Calu3 (cell line): ENCODE results near the gene MGAT5. TPM values are rescaled to one million over a fixed set of nuclear protein-coding genes. Genes with fewer than 3 reads are reported as not detected.
A peak's percentile ranks its signal among the peaks of the same experiment; 100 is the strongest.

Source experiments
- BruUV-seq: library from RNA; stranded (reverse); fragments of 400-500 nt; replicated peaks from 2 replicates; lab custom pipeline; 2021; lab: Mats Ljungman, UMichigan
- CTCF ChIA-PET: fragments of 300-600 bp; sonication (Branson Sonifier 250); formaldehyde crosslinking; loops from one replicate; lab custom pipeline; 2022; ENCODE audit warnings: antibody characterized with exemption; lab: Charles Lee
- DNase-seq: peaks from one replicate; pipeline ENCODE4 v3.0.0; 2022
- H3K27ac Mint-ChIP-seq: one replicate; pipeline ENCODE4 v1.8.0; 2022; ENCODE audit warnings: mixed read lengths; ENCODE audit not compliant: unreplicated experiment
- H3K27me3 Mint-ChIP-seq: one replicate; pipeline ENCODE4 v1.8.0; 2022; ENCODE audit warnings: mixed read lengths; ENCODE audit not compliant: unreplicated experiment
- H3K36me3 Mint-ChIP-seq: one replicate; pipeline ENCODE4 v1.8.0; 2022; ENCODE audit warnings: mild to moderate bottlenecking, moderate library complexity, mixed read lengths; ENCODE audit not compliant: insufficient read depth, unreplicated experiment
- H3K4me1 Mint-ChIP-seq: one replicate; pipeline ENCODE4 v1.8.0; 2022; ENCODE audit warnings: mild to moderate bottlenecking, low read depth, mixed read lengths; ENCODE audit not compliant: unreplicated experiment
- H3K4me3 Mint-ChIP-seq: one replicate; pipeline ENCODE4 v1.8.0; 2022; ENCODE audit warnings: mild to moderate bottlenecking, low read depth, moderate library complexity, mixed read lengths; ENCODE audit not compliant: unreplicated experiment
- H3K9me3 Mint-ChIP-seq: one replicate; pipeline ENCODE4 v1.8.0; 2022; ENCODE audit warnings: low read depth, mixed read lengths; ENCODE audit not compliant: unreplicated experiment
- CTCF ChIP-seq: fragments of 200-600 bp; IDR thresholded peaks from one replicate; pipeline ENCODE4 v1.8.0; 2022; ENCODE audit warnings: antibody characterized with exemption; ENCODE audit not compliant: unreplicated experiment
- intact Hi-C: fragments of 100-400 bp; cut with micrococcal nuclease; formaldehyde crosslinking; loops from one replicate; pipeline ENCODE4 v1.10.0; 2022; ENCODE audit not compliant: unreplicated experiment
- total RNA-seq: library from RNA; stranded (reverse); gene quantifications from 2 replicates; pipeline ENCODE4 v1.2.3, GENCODE V29; 2022

Gene MGAT5
- total RNA-seq, 1 experiment from 2014 or later, result 129 TPM

GRCh38 chr2:134217351-134217750 lies 36.5 kb upstream of the MGAT5 start:
- DNase-seq, result no peak
- TF ChIP-seq CTCF, result no peak
- Mint-ChIP-seq H3K36me3 (peaks cover 5% of the 10 kb centered on the region), H3K27ac (peak overlapping the region; percentile 81), H3K4me3 (peak overlapping the region; percentile 33), H3K4me1 (peaks cover 68% of the 10 kb centered on the region), H3K27me3 (no peaks in the 10 kb centered on the region), H3K9me3 (peaks cover 6% of the 10 kb centered on the region)
- BruUV-seq, result no TSS peak
- CTCF ChIA-PET, result no interaction called here
- intact Hi-C loops, result no loop called here

GRCh38 chr2:134217924-134218323 lies 35.9 kb upstream of the MGAT5 start:
- CTCF ChIA-PET, result no interaction called here
- TF ChIP-seq CTCF, result no peak
- no peaks in the 10 kb centered on the region for H3K27me3 Mint-ChIP-seq
- peaks cover 68% of the 10 kb centered on the region for H3K4me1 Mint-ChIP-seq
- H3K9me3 Mint-ChIP-seq, result peaks cover 6% of the 10 kb centered on the region
- H3K27ac Mint-ChIP-seq, result peak overlapping the region; percentile 32
- no TSS peak for BruUV-seq
- intact Hi-C loops, result no loop called here
- H3K4me3 Mint-ChIP-seq, result no peak overlapping the region
- no peak for DNase-seq
- peaks cover 5% of the 10 kb centered on the region for H3K36me3 Mint-ChIP-seq

- CTCF ChIA-PET, result interaction anchor here (1.0 to 1.4 kb wide), 2 partner anchors 10 to 27 kb away, joined by 4 to 5 read pairs; no protein-coding TSS in a partner anchor
- Mint-ChIP-seq H3K36me3 (peaks cover 5% of the 10 kb centered on the region), H3K4me3 (peak overlapping the region; percentile 23), H3K9me3 (peaks cover 6% of the 10 kb centered on the region), H3K4me1 (peaks cover 68% of the 10 kb centered on the region), H3K27ac (peak overlapping the region; percentile 32), H3K27me3 (no peaks in the 10 kb centered on the region)
- no TSS peak for BruUV-seq
- DNase-seq, result no peak
- TF ChIP-seq CTCF, result no peak
- intact Hi-C loops, result no loop called here
Measured at GRCh38 chr2:134218414-134218813, 35.5 kb upstream of the MGAT5 start.

GRCh38 chr2:134218930-134219658 lies 34.8 kb upstream of the MGAT5 start:
- no TSS peak for BruUV-seq
- H3K9me3 Mint-ChIP-seq, result peaks cover 6% of the 10 kb centered on the region
- peak; percentile 36 for DNase-seq
- H3K36me3 Mint-ChIP-seq, result peaks cover 5% of the 10 kb centered on the region
- no peak for TF ChIP-seq CTCF
- intact Hi-C loops, result no loop called here
- H3K4me3 Mint-ChIP-seq, result peak overlapping the region; percentile 23
- peaks cover 68% of the 10 kb centered on the region for H3K4me1 Mint-ChIP-seq
- H3K27ac Mint-ChIP-seq, result peak overlapping the region; percentile 32
- CTCF ChIA-PET, result interaction anchor here (0.8 to 1.4 kb wide), 4 partner anchors 10 to 78 kb away, joined by 3 to 7 read pairs (median 4); no protein-coding TSS in a partner anchor
- H3K27me3 Mint-ChIP-seq, result no peaks in the 10 kb centered on the region
